Activated naive CD4-positive, alpha-beta T cell treated with anti-CD3 and anti-CD28 coated beads for 36 hours (primary cell): Measurements from ENCODE around the gene UGT2B17. TPM values are rescaled to one million over a fixed set of nuclear protein-coding genes. Genes with fewer than 3 reads are reported as not detected.
"Not testable (repeated sequence)": the region's sequence is repeated elsewhere in the genome, so short reads cannot be mapped to it uniquely, and the experiment has no call there.

ENCODE experiments used
- CTCF ChIA-PET: fragments of 350-600 bp; sonication (Branson Sonifier 250); formaldehyde crosslinking; loops from one replicate; lab custom pipeline; 2021; ENCODE audit warnings: antibody characterized with exemption; lab: Charles Lee
- DNase-seq: peaks from one replicate; pipeline ENCODE4 v3.0.0-alpha.2; 2020
- H3K27ac Mint-ChIP-seq: one replicate; pipeline ENCODE4 v1.8.0; 2021; ENCODE audit warnings: mild to moderate bottlenecking, mixed read lengths
- H3K27me3 Mint-ChIP-seq: one replicate; pipeline ENCODE4 v1.8.0; 2021; ENCODE audit warnings: low read depth, mixed read lengths
- H3K36me3 Mint-ChIP-seq: one replicate; pipeline ENCODE4 v1.8.0; 2021; ENCODE audit warnings: low read depth, mixed read lengths
- H3K4me1 Mint-ChIP-seq: one replicate; pipeline ENCODE4 v1.8.0; 2021; ENCODE audit warnings: low read depth, mixed read lengths
- H3K4me3 Mint-ChIP-seq: one replicate; pipeline ENCODE4 v1.8.0; 2021; ENCODE audit warnings: mild to moderate bottlenecking, moderate library complexity, mixed read lengths
- H3K9me3 Mint-ChIP-seq: one replicate; pipeline ENCODE4 v1.8.0; 2021; ENCODE audit warnings: mixed read lengths
- intact Hi-C: fragments of 100-400 bp; cut with micrococcal nuclease; formaldehyde crosslinking; loops from one replicate; pipeline ENCODE4 v1.15.1; 2023
- total RNA-seq, 2 experiments: library from RNA; stranded (reverse); gene quantifications; one replicate each; pipeline ENCODE4 v1.2.3, GENCODE V29; 2021

The UGT2B17 gene
- total RNA-seq, 2 experiments from 2014 or later, result not detected

GRCh38 chr4:68589790-68590189 is 13.7 kb upstream of the UGT2B17 start:
- DNase-seq, result no peak
- CTCF ChIA-PET, result no interaction called here
- no peaks in the 10 kb centered on the region for H3K4me1 Mint-ChIP-seq
- no peak overlapping the region for H3K4me3 Mint-ChIP-seq
- peaks cover 3% of the 10 kb centered on the region for H3K9me3 Mint-ChIP-seq
- no peaks in the 10 kb centered on the region for H3K27me3 Mint-ChIP-seq
- intact Hi-C loops, result no loop called here
- no peaks in the 10 kb centered on the region for H3K36me3 Mint-ChIP-seq
- H3K27ac Mint-ChIP-seq, result no peak overlapping the region

GRCh38 chr4:68582339-68582717 is 6.2 kb upstream of the UGT2B17 start:
- CTCF ChIA-PET, result no interaction called here

GRCh38 chr4:68581383-68582338 is 5.5 kb upstream of the UGT2B17 start:
- intact Hi-C loops, result no loop called here
- Mint-ChIP-seq H3K9me3 (peaks cover 8% of the 10 kb centered on the region), H3K36me3 (no peaks in the 10 kb centered on the region), H3K4me1 (no peaks in the 10 kb centered on the region), H3K27me3 (peaks cover 6% of the 10 kb centered on the region), H3K4me3 (no peak overlapping the region), H3K27ac (no peak overlapping the region)
- no peak for DNase-seq
- CTCF ChIA-PET, result no interaction called here

More at GRCh38 chr4:68582339-68582717, 6.2 kb upstream of the UGT2B17 start:
- Mint-ChIP-seq H3K36me3 (no peaks in the 10 kb centered on the region), H3K27ac (no peak overlapping the region), H3K27me3 (peaks cover 6% of the 10 kb centered on the region), H3K4me3 (no peak overlapping the region), H3K4me1 (no peaks in the 10 kb centered on the region), H3K9me3 (peaks cover 8% of the 10 kb centered on the region)
- intact Hi-C loops, result no loop called here
- DNase-seq, result no peak

GRCh38 chr4:68577590-68577989 is 1.5 kb upstream of the UGT2B17 start:
- CTCF ChIA-PET, result no interaction called here
- no peak overlapping the region for H3K27ac Mint-ChIP-seq

GRCh38 chr4:68575636-68576035 is 486 bp downstream of the UGT2B17 start:
- H3K4me1 Mint-ChIP-seq, H3K27ac Mint-ChIP-seq, CTCF ChIA-PET, intact Hi-C loops, H3K27me3 Mint-ChIP-seq, H3K9me3 Mint-ChIP-seq, H3K4me3 Mint-ChIP-seq, DNase-seq, H3K36me3 Mint-ChIP-seq: not testable (repeated sequence)

More at GRCh38 chr4:68577590-68577989, 1.5 kb upstream of the UGT2B17 start:
- no peaks in the 10 kb centered on the region for H3K36me3 Mint-ChIP-seq
- no peaks in the 10 kb centered on the region for H3K9me3 Mint-ChIP-seq
- no peaks in the 10 kb centered on the region for H3K4me1 Mint-ChIP-seq
- intact Hi-C loops, result no loop called here
- DNase-seq, result no peak
- H3K4me3 Mint-ChIP-seq, result no peak overlapping the region
- H3K27me3 Mint-ChIP-seq, result peaks cover 6% of the 10 kb centered on the region

GRCh38 chr4:68575081-68575480 is 1.0 kb downstream of the UGT2B17 start:
- H3K36me3 Mint-ChIP-seq, result no peaks in the 10 kb centered on the region
- CTCF ChIA-PET, result no interaction called here
- DNase-seq, result no peak
- H3K27me3 Mint-ChIP-seq, result peaks cover 1% of the 10 kb centered on the region
- no peak overlapping the region for H3K27ac Mint-ChIP-seq
- intact Hi-C loops, result no loop called here
- no peaks in the 10 kb centered on the region for H3K4me1 Mint-ChIP-seq
- no peaks in the 10 kb centered on the region for H3K9me3 Mint-ChIP-seq
- H3K4me3 Mint-ChIP-seq, result no peak overlapping the region

GRCh38 chr4:68572653-68573170 is 3.4 kb downstream of the UGT2B17 start:
- Mint-ChIP-seq H3K4me3 (no peak overlapping the region), H3K36me3 (no peaks in the 10 kb centered on the region), H3K27ac (no peak overlapping the region), H3K9me3 (no peaks in the 10 kb centered on the region), H3K4me1 (no peaks in the 10 kb centered on the region), H3K27me3 (no peaks in the 10 kb centered on the region)
- CTCF ChIA-PET, result no interaction called here
- intact Hi-C loops, result no loop called here
- DNase-seq, result no peak

- Mint-ChIP-seq H3K4me1 (no peaks in the 10 kb centered on the region), H3K36me3 (no peaks in the 10 kb centered on the region), H3K27me3 (no peaks in the 10 kb centered on the region), H3K9me3 (no peaks in the 10 kb centered on the region), H3K27ac (no peak overlapping the region), H3K4me3 (no peak overlapping the region)
- intact Hi-C loops, result no loop called here
- no peak for DNase-seq
- CTCF ChIA-PET, result no interaction called here
These were observed 6.0 kb downstream of the UGT2B17 start for GRCh38 chr4:68570122-68570507.

- H3K27ac Mint-ChIP-seq, result no peak overlapping the region
- H3K4me1 Mint-ChIP-seq, result no peaks in the 10 kb centered on the region
- H3K27me3 Mint-ChIP-seq, result no peaks in the 10 kb centered on the region
- no peaks in the 10 kb centered on the region for H3K36me3 Mint-ChIP-seq
- H3K9me3 Mint-ChIP-seq, result no peaks in the 10 kb centered on the region
- no peak for DNase-seq
- no peak overlapping the region for H3K4me3 Mint-ChIP-seq
- intact Hi-C loops, result no loop called here
- CTCF ChIA-PET, result interaction anchor here (0.5 kb wide), 1 partner anchor 140 kb away, joined by 4 read pairs; no protein-coding TSS in a partner anchor
These were observed 6.5 kb downstream of the UGT2B17 start for GRCh38 chr4:68569466-68570121.

GRCh38 chr4:68569036-68569435 is 7.1 kb downstream of the UGT2B17 start:
- H3K9me3 Mint-ChIP-seq, H3K36me3 Mint-ChIP-seq, H3K27ac Mint-ChIP-seq, intact Hi-C loops, H3K27me3 Mint-ChIP-seq, H3K4me3 Mint-ChIP-seq, DNase-seq, H3K4me1 Mint-ChIP-seq: not testable (repeated sequence)
- CTCF ChIA-PET, result interaction anchor here (0.5 kb wide), 1 partner anchor 141 kb away, joined by 4 read pairs; no protein-coding TSS in a partner anchor

- H3K9me3 Mint-ChIP-seq, H3K4me3 Mint-ChIP-seq, H3K27me3 Mint-ChIP-seq, intact Hi-C loops, H3K4me1 Mint-ChIP-seq, H3K27ac Mint-ChIP-seq, CTCF ChIA-PET, DNase-seq, H3K36me3 Mint-ChIP-seq: not testable (repeated sequence)
These were observed 7.6 kb downstream of the UGT2B17 start for GRCh38 chr4:68568535-68568934.

GRCh38 chr4:68566364-68566763 is 9.8 kb downstream of the UGT2B17 start:
- H3K9me3 Mint-ChIP-seq, H3K27ac Mint-ChIP-seq, H3K27me3 Mint-ChIP-seq, DNase-seq, H3K4me3 Mint-ChIP-seq, H3K4me1 Mint-ChIP-seq, CTCF ChIA-PET, H3K36me3 Mint-ChIP-seq, intact Hi-C loops: not testable (repeated sequence)
